Keratinocyte (primary cell): ENCODE results near the gene BTBD16. TPM values are rescaled to one million over a fixed set of nuclear protein-coding genes. Genes with fewer than 3 reads are reported as not detected.

Source experiments
- DNase-seq: peaks from one replicate; pipeline ENCODE4 v3.0.0-alpha.2; 2011; ENCODE audit warnings: low read depth, missing footprints, low spot score
- FAIRE-seq: peaks from 2 replicates; lab custom pipeline; 2011; peaks lifted over from hg19 to GRCh38; lab: Jason Lieb, UNC
- H2AFZ ChIP-seq: 2 replicates; pipeline ENCODE4 v1.6.0; 2012; ENCODE audit warnings: low read length, control low read depth, inconsistent platforms; ENCODE audit not compliant: control insufficient read depth
- H3K27ac ChIP-seq: 2 replicates; pipeline ENCODE4 v1.5.1; 2011; ENCODE audit warnings: low read length; ENCODE audit not compliant: control insufficient read depth, insufficient read depth
- H3K27me3 ChIP-seq: 3 replicates; pipeline ENCODE4 v1.6.0; 2011; ENCODE audit warnings: low read length; ENCODE audit not compliant: control insufficient read depth, insufficient read depth; ENCODE audit errors: extremely low read depth
- H3K36me3 ChIP-seq, 2 experiments: 2 replicates in 1 of 2; 3 replicates in 1 of 2; pipeline ENCODE4 v1.5.1; 2011; ENCODE audit warnings: low read length in 2 of 2, mild to moderate bottlenecking in 1 of 2; ENCODE audit not compliant: control insufficient read depth in 2 of 2, insufficient read depth in 2 of 2; ENCODE audit errors: extremely low read depth in 1 of 2
- H3K4me1 ChIP-seq: 3 replicates; pipeline ENCODE4 v1.5.1; 2011; ENCODE audit warnings: low read length; ENCODE audit not compliant: control insufficient read depth, insufficient read depth; ENCODE audit errors: extremely low read depth
- H3K4me2 ChIP-seq: 3 replicates; pipeline ENCODE4 v1.6.0; 2011; ENCODE audit warnings: low read depth, low read length; ENCODE audit not compliant: control insufficient read depth, insufficient read depth; ENCODE audit errors: extremely low read depth
- H3K4me3 ChIP-seq, 3 experiments: fragments of 200-600 bp in 1 of 3; sonication (generic) in 1 of 3; 2 replicates in 2 of 3; 3 replicates in 1 of 3; pipeline ENCODE4 v1.5.1; 2011 to 2016; ENCODE audit warnings: low read length in 3 of 3, mild to moderate bottlenecking in 3 of 3, control low read depth in 2 of 3, inconsistent platforms in 1 of 3, low read depth in 1 of 3, mixed read lengths in 1 of 3, mixed run types in 1 of 3, moderate library complexity in 1 of 3; ENCODE audit not compliant: control insufficient read depth in 2 of 3, insufficient read depth in 2 of 3; ENCODE audit errors: extremely low read depth in 1 of 3
- H3K79me2 ChIP-seq: 2 replicates; pipeline ENCODE4 v1.6.0; 2012; ENCODE audit warnings: low read length; ENCODE audit not compliant: control insufficient read depth, insufficient read depth
- H3K9ac ChIP-seq: 3 replicates; pipeline ENCODE4 v1.6.0; 2011; ENCODE audit warnings: low read length; ENCODE audit not compliant: control insufficient read depth, insufficient read depth; ENCODE audit errors: extremely low read depth
- H3K9me1 ChIP-seq: 3 replicates; pipeline ENCODE4 v1.6.0; 2011; ENCODE audit warnings: low read length; ENCODE audit not compliant: control insufficient read depth, insufficient read depth; ENCODE audit errors: extremely low read depth
- H3K9me3 ChIP-seq: 2 replicates; pipeline ENCODE4 v1.5.1; 2012; ENCODE audit warnings: low read depth, low read length; ENCODE audit not compliant: control insufficient read depth
- H4K20me1 ChIP-seq: 3 replicates; pipeline ENCODE4 v1.6.0; 2011; ENCODE audit warnings: low read length; ENCODE audit not compliant: control insufficient read depth, insufficient read depth; ENCODE audit errors: extremely low read depth
- EZH2 ChIP-seq: IDR thresholded peaks from one replicate; pipeline ENCODE4 v1.6.1; 2012; ENCODE audit warnings: inconsistent platforms, mild to moderate bottlenecking, low read length, moderate library complexity
- dilution Hi-C: fragments of 300-500 bp; cut with MboI; formaldehyde crosslinking; loops from one replicate; pipeline ENCODE4 v1.7.0; 2020; ENCODE audit warnings: low sequenced_read_pairs; ENCODE audit not compliant: extremely low pct_ligation_motif_present
- polyA plus RNA-seq, 5 experiments: library from polyadenylated mRNA; depleted of rRNA in 3 of 5; stranded (reverse) in 3 of 5; stranded (forward) in 1 of 5; unstranded in 1 of 5; fragments of >200 nt; gene quantifications; 1 replicate in 1 of 5; 2 replicates in 3 of 5; 3 replicates in 1 of 5; pipeline versions ENCODE4 v1.2.1 to v1.2.3, GENCODE V29; 2011 to 2012; ENCODE audit warnings: missing spikeins in 2 of 5, low read depth in 1 of 5, low replicate concordance in 1 of 5
- TF ChIP-seq, protein P1 (sequence below), 3 experiments: IDR thresholded peaks in 1 of 3; conservative IDR thresholded peaks in 1 of 3; optimal IDR thresholded peaks in 1 of 3; 2 replicates in 2 of 3; 3 replicates in 1 of 3; pipeline versions ENCODE3 to v1.5.1; 2011; ENCODE audit warnings: low read length in 3 of 3, mild to moderate bottlenecking in 3 of 3, moderate library complexity in 2 of 3, control low read depth in 1 of 3, inconsistent platforms in 1 of 3; ENCODE audit not compliant: insufficient read depth in 2 of 3; ENCODE audit errors: extremely low read depth in 1 of 3

BTBD16 gene
- polyA plus RNA-seq, 1 donor (not counting 4 experiments of a cell fraction or from before 2014, with no cell fraction given): 4.9 TPM

GRCh38 chr10:122359621-122360020 is 88.5 kb downstream of the BTBD16 start:
- Histone ChIP-seq H3K36me3 (no peaks in the 10 kb centered on the region), H3K79me2 (no peaks in the 10 kb centered on the region), H3K4me1 (peaks cover 24% of the 10 kb centered on the region), H3K27me3 (no peaks in the 10 kb centered on the region), H2AFZ (no peak overlapping the region), H3K9me3 (no peaks in the 10 kb centered on the region), H3K9ac (no peak overlapping the region), H3K27ac (no peak overlapping the region), H3K9me1 (no peaks in the 10 kb centered on the region), H4K20me1 (no peaks in the 10 kb centered on the region), H3K4me3 (no peak overlapping the region), H3K4me2 (no peak overlapping the region)
- no peak for TF ChIP-seq EZH2
- TF ChIP-seq, protein P1, sequence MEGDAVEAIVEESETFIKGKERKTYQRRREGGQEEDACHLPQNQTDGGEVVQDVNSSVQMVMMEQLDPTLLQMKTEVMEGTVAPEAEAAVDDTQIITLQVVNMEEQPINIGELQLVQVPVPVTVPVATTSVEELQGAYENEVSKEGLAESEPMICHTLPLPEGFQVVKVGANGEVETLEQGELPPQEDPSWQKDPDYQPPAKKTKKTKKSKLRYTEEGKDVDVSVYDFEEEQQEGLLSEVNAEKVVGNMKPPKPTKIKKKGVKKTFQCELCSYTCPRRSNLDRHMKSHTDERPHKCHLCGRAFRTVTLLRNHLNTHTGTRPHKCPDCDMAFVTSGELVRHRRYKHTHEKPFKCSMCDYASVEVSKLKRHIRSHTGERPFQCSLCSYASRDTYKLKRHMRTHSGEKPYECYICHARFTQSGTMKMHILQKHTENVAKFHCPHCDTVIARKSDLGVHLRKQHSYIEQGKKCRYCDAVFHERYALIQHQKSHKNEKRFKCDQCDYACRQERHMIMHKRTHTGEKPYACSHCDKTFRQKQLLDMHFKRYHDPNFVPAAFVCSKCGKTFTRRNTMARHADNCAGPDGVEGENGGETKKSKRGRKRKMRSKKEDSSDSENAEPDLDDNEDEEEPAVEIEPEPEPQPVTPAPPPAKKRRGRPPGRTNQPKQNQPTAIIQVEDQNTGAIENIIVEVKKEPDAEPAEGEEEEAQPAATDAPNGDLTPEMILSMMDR (optimal IDR thresholded peaks at IDR 0.05 in 1 of 3, IDR thresholded peaks at IDR 0.05 in 1 of 3, conservative IDR thresholded peaks at IDR 0.05 in 1 of 3; ENCODE audit: extremely low read depth in 1 of 3, insufficient read depth in 2 of 3, low read length in 3 of 3): no peak
- dilution Hi-C loops: no loop called here
- no peak for FAIRE-seq
- no peak for DNase-seq

GRCh38 chr10:122361046-122361445 is 90.0 kb downstream of the BTBD16 start:
- no peaks in the 10 kb centered on the region for H3K9me1 ChIP-seq
- no peak for TF ChIP-seq EZH2
- H3K27ac ChIP-seq: no peak overlapping the region
- no peak overlapping the region for H2AFZ ChIP-seq
- H3K9me3 ChIP-seq: no peaks in the 10 kb centered on the region
- H3K4me2 ChIP-seq: no peak overlapping the region
- H3K79me2 ChIP-seq: no peaks in the 10 kb centered on the region
- H3K36me3 ChIP-seq: no peaks in the 10 kb centered on the region
- H3K4me3 ChIP-seq: no peak overlapping the region
- no peak for DNase-seq
- H3K4me1 ChIP-seq: peaks cover 27% of the 10 kb centered on the region
- H4K20me1 ChIP-seq: no peaks in the 10 kb centered on the region
- dilution Hi-C loops: no loop called here
- FAIRE-seq: no peak
- no peaks in the 10 kb centered on the region for H3K27me3 ChIP-seq
- no peak overlapping the region for H3K9ac ChIP-seq

DNA sequence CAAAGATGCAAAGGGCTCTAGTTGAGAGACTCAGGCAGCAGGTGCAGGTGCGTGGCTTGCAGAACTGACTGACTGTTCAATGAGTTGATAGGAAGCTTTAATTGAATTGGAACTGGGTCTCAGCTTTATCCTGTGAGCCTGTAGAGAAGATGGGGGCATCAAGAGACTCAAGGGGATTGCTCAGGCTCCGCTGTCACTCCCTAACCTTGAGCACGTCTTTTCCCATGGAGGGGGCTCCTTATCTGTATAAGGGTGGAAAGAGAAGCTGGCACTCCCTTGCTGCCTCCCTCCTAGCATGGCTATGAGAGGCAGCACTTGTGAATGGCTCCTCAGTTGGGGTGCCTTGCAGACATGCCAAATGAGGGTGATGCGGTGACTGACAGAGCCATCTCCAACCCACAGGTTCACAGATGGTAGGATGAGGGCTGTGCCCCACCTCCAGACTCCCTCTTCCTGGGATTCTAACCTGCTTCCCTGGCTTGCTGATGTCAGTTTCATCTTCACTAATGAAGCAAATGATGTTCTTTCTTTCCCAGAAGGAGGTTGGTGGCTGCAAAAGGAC is 91.0 kb downstream of the BTBD16 start:
- no peaks in the 10 kb centered on the region for H4K20me1 ChIP-seq
- DNase-seq: no peak
- no peaks in the 10 kb centered on the region for H3K79me2 ChIP-seq
- dilution Hi-C loops: no loop called here
- FAIRE-seq: no peak
- no peaks in the 10 kb centered on the region for H3K27me3 ChIP-seq
- H3K27ac ChIP-seq: no peak overlapping the region
- H3K4me2 ChIP-seq: no peak overlapping the region
- no peaks in the 10 kb centered on the region for H3K9me1 ChIP-seq
- H3K4me1 ChIP-seq: peaks cover 27% of the 10 kb centered on the region
- TF ChIP-seq, protein P1 (optimal IDR thresholded peaks at IDR 0.05 in 1 of 3, IDR thresholded peaks at IDR 0.05 in 1 of 3, conservative IDR thresholded peaks at IDR 0.05 in 1 of 3; ENCODE audit: extremely low read depth in 1 of 3, insufficient read depth in 2 of 3, low read length in 3 of 3): no peak
- TF ChIP-seq EZH2: no peak
- no peak overlapping the region for H3K4me3 ChIP-seq
- no peaks in the 10 kb centered on the region for H3K9me3 ChIP-seq
- no peaks in the 10 kb centered on the region for H3K36me3 ChIP-seq
- H3K9ac ChIP-seq: no peak overlapping the region
- H2AFZ ChIP-seq: no peak overlapping the region
